Activated T-helper 1 cell treated with Interleukin-2 at 50 U/mL for 16 hours (primary cell): ENCODE measurements around the gene CDH22.

Experiments
- DNase-seq: peaks from one replicate; pipeline ENCODE4 v3.0.0-alpha.2; 2020; ENCODE audit warnings: low read depth

The CDH22 gene

DNA sequence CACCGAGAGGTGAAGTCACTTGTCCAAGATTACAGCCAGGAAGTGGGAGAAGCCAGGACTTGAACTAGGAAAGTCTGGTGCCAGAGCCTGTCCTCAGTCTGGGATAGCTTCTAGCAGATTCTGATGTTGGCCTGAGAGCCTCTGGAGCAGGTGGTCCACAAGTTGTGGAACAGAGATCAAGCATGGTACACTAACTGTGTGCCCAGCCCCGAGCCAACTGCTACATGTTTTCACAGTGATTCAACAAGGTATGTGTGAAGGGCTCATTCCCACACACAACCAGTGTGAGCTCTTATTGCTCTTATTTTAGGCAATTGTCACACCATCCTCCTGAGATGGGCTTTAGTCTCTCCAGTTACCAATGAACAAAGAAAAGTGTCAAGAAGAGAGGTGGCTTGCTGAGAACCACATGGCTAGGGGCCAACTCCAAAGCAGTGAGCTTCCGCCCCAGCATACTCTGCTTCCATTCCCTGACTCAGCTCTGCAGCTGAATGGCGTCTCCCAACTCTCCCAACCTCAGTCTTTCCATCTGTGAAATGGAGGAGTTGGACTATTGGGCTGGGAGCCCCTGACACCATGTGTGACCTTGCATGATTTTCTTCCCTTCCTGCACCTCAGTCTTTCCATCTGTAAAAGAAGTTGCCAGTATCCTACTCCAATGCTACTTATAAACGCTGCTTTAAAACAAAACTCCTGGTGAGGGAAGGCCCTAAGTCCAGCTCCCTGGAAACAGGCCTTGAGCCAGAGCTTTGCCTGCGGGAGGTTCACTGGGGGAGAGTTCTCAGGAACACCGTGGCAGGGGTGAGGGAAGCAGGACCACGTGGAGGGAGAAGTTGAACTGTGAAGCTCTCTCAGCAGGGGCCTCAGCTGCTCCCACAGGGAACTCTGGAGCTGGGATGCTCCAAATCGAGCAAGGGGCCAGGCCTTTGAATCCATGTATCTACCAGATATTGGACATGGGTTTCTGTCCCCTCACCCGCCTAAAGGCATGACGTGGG, 40.9 kb downstream of the CDH22 start:
- no peak for DNase-seq

DNA sequence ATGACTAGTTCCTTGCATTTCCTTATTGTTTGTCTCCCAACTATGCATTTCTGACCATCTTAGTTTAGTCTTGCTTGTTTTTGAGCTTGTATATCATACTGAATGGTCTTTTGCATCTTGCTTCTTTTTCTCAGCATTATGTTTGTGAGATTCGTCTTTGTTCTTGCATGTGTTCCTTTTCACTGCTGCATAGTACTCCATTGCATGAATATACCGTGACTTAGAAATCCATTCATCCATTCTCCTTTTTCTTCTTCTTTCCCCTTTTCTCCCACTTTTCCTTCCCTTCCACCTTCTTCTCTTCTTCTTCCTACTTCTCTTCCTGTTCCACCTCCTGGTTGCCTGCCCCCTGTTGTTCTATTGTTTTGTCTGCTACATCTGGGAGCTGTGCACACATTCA, 42.8 kb downstream of the CDH22 start:
- DNase-seq: no peak

DNA sequence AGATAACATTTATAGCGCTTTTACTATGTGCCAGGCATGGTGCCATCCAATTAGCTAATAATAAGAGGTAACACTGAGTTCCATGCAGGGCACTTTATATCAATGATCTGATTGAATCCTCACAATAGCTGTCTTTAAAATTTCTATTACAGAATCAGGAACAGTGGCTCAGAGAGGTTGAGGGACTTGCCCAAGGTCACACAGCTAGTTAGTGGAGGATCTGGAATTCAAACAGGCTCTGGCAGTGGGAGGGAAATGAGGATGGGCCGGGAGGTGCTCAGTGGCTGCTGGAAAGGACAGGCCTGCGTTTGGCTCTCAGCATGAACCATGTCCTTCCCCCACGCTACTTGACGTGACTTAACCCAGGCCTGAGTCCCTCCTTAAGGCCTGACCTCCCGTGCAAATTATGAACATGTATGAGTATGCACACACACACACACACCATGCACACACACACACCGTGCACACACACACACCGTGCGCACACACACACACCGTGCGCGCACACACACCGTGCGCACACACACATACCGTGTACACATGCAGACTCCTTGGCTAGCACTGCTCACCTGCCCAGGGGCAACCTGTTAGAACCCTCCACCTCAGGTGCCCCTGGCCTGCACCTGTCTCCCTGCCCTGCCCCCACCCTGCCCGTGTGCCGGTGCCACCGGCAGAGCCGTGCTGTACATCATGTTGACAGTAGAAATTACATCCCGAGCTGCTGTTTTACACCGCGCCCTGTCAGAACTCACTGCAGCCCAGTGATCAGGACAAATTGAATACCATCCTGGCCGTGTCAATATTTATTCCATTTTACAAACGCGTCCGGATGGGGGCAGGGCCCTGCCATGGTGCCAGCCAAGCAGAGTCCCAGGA, 43.7 kb downstream of the CDH22 start:
- no peak for DNase-seq

DNA sequence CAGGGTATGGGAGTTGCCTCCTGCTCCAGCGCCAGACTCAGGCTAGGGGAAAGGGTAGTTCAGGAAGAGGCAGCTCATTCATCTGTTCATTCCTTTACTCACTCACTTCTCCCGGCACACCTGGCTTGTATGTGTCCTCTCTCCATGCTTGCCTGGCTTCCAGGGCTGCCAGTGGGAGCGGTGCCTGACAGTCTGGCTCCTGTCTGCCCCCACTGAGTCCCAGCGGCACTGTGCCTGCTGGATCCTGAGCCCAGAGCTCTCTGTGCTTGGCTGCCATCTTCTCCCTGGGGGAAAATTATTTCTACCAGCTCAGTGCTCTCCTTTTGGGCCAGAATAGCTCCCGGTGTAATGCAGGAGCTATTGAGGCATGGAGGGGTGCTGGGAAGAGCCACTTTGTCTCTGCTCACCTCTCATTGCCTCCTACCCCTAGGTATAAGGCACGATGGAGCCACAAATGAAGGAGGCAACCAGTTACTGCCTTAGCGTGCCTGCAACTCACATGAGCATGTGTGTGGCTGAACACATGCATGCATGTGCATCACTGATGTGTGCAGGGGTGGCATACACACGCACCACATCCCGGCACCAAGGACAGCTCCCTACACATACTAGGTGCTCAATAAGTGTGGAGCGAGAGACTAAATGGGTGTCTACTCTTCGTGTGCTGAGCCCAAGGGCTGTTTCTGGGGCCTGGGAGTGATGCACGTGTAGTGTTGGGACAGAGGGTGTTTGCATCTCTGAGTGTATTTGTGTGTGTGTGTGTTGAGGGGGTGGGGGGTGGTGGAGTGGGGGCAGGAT, 46.6 kb downstream of the CDH22 start:
- DNase-seq: no peak

DNA sequence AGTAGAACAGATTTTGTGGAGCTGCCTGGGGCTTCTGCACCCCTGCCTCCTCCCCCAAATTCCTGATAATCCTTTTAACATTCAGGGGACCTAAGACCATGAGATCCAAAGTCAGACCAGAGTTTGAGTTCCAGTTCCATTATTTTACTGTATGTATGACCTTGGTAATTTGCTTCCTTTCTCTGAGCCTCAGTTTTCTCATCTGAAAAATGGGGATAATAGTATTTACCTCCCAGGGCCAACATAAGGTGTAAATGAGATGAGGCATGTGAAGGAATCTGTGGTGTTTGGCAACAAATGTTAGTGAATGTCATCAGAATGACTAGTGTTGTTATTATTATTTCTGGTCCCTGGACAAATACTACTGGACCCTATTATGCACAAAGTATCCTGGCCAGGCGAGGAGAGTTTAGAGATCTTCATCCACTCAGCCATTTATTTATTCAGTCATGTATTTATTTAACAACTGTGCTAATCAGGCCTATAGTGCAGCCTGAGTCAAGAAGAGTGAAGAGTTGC, 47.3 kb downstream of the CDH22 start:
- DNase-seq: no peak

DNA sequence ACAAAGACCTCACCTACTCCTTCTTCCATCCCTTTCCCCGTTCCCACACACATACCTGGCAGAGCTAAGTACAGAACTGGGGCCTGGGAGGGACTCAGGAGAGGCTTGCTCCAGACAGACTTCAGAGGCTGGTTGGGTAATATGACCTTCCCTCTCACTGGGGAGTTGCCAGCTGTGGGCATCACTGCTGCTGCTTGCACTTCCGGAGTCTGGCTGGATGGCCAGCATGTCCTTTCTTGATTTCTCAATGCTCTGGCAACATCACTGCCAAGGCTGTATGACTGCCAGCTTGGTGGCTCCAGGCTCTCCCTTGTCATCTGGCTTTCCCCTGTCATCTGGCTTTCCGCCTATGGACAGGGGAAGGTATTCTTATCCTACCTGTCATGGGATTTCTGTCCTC, 47.8 kb downstream of the CDH22 start:
- DNase-seq: no peak

DNA sequence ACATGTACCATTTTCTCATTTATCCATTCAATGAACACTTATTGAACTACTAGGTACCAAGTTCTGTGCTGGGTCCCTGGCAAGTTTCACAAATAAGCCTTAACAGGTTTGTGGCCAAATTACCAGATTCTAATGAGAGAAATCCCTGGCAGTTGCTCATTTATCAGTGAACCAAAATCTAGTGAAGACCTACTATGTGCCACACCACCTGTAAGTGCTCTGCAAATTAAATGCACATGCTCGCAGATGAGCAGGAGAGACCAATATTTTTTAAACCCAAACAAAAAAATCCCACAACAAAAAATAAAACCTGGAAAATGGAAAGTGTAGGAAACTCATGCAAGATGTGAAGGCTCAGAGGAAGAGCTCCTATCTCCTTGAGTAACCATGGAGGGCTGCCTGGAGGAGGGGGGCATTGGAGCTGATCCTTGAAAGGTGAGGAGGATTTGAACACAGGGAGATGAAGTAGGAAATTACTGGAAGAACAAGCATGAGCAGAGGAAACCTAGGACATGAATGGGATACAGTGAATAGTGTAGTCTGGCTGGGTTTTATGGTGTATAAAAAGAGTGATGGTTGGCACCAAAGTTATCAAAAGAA, 48.9 kb downstream of the CDH22 start:
- no peak for DNase-seq

DNA sequence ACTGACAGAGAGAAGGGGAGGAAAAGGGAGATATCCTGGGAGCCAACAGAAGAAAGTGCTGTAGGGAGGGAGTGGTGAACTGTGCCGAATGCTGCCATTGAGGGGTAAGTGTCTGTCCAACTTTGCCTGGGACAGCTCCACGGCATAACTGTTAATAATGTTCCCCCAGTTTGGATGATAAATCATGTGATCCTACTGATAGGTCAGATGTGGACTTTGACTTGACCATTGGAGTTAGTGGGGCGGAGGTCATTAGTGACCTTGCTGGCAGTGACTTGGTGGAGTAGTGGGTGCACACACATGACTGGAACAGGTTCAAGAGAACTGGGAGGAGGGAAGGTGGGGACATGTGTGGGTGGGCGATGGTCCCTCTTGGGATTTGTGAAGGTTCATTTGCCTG, 50.4 kb downstream of the CDH22 start:
- no peak for DNase-seq

DNA sequence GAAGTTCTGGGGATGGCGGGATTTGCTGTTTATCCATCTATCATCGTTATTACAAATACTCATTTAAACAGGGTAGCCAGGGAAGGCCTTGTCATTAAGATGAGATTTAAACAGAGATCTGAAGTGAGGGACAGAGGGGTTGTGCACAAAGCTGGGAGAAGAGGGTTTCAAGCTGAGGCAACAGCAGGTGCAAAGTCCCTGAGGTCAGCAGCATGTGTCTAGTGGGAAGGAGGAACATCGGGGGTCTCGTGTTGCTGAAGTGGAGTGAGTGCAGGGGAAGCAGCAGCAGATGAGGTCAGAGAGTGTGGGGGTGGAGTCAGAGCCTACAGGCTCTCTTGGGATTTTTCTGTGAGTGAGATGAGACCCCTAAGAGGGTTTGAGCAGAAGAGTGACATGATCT, 52.0 kb downstream of the CDH22 start:
- no peak for DNase-seq

DNA sequence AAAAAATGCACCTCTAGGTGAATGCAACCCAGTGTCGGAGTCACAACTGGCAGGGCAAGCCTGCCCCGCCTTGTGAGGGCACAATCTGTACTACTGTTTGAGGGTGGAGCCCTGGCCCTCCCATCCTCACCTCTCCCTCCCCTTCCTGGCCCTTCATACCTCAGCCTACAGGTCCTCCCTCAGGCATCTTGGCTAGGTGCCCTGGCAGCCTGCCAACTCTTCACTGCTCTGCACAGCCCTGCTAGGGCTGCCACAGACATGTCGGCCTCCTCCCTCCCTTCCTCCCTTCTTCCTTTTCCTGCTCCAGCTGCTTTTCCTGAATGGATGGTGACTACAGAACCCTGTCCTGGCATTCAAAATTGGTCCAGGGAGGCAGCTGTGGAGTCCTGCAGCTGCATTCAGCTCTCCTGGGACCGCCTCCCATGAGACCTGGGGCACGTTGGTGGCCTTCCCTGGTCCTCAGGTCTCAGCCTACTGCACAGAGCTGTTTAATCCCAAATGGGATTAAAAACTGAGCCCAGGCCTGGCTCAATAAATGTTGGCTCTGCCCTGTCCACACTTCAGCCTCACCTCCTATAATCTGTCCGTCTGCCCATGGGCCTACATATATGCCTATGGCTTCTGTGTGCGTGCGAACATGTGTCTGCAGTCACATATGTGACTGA, 52.7 kb downstream of the CDH22 start:
- peak; percentile 4 for DNase-seq

DNA sequence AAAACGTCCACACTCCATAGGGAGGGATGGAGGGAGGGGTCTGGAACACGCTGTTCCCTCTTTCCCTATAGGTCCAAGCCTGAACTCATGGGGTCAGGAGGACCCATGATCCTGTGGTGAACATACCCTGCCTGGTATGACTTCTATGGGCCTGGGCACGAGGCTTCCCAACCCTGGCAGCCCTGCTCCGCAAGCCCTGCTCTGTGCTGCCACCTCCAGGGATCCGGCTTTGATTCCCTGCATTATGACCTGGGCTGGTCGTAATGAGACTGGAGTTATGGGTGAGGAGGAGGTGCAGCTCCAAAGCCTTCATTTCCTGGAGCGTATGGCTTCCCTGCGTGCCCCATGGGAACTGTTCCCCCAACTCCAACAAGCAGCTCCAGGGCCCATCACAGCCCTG, 54.9 kb downstream of the CDH22 start:
- DNase-seq: no peak

DNA sequence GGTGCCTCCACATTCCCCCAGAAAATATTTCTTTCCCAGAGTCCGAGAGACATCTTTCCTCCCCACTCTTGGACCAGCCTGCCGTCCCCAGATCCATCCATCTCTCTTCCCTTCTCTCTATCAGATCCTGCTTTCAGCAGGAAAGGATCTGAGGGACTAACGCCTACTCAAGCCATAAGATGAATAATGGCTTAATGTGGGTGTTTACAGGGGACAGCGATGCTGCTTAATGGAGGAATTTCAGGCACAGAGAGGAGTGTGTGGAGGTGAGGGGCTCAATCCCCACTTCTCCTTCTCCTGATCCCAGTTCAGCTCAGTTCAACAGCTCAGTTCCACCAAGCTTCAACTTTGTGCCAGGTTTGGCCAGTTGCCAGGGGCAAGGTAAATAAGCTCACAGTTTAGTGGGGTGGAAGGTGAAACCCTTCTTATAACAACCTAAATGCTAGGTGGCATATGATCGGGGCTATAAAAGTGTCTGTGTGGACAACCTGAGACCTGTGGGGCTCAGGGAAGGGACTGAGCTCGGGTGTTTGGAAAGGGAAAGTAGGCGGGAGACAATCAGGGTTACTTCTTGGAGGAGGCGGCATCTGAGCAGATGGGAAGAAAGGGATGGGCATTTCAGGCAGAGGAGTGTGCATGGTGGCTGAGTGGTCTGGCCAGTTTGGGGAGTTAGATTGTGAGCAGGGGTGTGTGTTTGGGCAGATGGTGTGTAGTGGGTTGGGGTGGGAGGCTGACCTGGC, 55.8 kb downstream of the CDH22 start:
- no peak for DNase-seq

DNA sequence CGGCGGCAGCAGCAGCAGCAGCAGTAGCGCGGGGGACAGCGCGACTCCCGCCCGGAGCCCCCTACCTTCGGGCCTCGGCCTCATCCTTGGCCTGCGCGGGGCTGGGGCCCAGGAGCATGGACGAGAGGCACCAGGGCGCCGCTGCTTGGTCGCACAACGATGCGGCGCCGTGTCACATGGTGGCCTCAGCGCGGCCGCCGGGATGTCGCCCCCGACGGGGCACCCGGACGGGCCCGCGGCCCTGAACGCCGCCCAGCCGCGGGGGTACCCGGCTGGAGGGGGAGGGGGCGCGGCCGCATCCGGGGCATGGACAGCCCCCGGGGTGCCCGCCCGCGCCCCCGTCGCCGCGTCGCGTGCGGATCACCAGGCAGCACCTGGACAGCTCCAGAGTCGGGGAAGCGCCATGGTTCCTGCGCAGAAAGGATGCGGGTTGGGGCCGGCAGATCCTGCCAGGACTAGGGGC, 57.1 kb downstream of the CDH22 start:
- no peak for DNase-seq

DNA sequence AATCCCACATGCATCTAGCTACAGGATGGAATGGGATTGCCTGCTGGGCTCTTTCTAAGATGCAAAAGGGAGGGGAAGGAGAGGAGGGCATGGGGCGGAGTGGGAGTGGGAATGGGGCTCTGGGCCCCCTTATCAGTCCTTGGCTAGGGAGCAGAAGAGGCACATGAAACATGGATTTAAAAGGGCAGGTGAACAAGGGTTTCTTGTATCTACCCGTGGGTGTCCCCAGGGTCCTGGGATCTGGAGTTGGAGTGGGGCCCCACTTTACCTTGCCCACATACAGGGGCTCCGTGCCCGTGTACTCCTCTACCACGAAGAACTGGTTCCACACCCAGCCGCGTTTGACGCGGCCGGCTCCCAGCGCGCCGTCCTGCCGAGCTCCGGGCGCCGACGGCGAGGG, 57.5 kb downstream of the CDH22 start:
- no peak for DNase-seq

DNA sequence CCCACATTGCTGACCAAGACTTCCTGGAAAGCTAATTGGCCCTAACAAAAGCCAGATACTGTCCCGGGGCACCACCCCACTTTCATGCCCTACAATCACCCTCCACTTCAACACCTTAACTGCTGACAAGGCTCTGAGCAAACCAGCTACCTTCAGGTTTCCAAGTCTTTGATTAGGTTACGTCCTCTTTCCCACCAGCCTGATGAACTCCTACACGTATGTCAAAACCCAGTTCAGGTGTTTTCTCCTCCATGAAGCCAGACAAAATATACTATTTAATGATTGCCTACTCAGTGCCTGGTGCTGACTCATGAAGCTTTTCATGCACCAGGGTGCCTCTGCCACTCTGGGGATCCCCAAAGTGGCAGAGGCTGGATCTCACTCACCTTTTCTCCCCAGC, 58.6 kb downstream of the CDH22 start:
- no peak for DNase-seq

DNA sequence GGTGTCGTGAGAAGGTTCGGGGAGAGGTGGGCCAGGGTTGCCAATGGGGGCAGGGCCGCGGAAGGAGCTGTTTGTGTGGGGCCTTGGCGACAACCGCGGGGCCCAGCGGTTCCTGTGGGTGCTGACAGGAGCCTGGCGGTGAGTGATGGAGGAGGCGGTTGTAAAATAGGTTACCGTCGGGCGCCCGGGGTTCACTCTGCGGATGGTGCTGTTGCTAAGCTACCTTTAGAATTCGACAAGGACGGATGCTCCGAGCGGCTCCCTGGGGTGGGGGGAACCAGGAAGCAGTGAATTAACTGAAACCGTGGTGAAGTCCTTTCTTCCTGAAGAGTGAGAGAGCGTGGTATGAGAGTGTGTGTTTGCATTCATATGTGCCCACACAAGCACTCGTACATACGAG, 61.7 kb downstream of the CDH22 start:
- DNase-seq: no peak

DNA sequence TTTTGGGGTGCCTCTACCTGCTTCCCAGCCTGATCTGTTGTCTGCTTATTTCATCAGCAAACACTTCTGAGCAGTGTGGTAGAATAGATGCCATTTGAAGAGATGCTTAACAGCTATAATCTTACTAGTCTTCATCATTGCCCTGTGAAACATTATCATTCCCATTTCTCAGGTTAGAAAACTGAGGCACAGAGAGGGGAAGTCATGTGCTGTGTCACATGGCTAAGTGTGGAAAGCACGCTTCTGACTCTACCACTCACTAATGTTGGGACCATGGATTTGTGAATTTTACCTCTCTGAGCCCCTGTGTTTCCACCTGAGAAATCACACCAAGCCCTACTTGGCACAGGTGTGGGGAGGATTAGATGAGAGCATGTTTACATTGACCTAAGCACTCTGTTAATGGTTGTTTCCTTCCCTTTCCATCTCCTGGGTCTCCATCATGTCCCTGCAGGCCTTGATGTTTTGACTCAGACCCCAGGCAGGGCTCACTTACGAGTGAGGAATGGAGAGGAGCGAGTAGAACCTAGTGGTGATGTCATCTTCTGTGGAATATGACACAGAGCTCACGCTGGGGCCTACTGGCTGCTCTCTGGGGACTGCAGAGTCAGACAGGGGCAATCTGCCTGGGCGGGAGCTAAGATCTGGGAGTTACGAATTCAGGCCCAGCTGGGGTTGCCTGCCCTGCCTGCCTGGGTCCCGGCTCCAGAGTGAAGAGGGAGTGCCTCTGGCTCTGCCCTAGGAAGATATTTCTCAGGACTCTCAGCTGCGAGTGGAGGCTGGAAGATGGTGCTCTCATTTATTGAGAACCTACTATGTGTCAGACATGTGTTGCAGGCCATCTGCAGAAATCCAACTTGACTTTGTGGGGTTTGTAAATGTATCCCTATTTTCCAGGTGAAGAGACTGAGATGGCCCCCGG, 64.3 kb downstream of the CDH22 start:
- no peak for DNase-seq

DNA sequence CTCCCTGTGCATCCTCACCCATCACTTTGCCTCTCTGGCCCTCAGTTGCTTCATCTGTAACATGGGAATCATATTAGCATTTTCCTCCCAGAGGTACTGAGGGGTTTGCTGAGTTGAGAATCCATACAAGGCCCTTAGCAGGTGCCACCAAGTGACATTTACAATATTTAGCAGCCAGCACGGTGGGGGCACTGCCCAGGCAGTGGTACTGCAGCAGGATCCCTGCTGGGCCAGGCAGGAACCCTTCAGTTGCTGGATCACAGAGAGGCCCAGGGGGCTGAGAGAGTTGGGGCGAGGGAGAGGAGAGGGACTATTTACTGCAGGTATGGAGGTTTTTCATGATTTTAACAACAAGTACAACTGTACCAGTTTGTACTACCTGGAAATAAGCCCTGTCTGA, 65.9 kb downstream of the CDH22 start:
- no peak for DNase-seq

DNA sequence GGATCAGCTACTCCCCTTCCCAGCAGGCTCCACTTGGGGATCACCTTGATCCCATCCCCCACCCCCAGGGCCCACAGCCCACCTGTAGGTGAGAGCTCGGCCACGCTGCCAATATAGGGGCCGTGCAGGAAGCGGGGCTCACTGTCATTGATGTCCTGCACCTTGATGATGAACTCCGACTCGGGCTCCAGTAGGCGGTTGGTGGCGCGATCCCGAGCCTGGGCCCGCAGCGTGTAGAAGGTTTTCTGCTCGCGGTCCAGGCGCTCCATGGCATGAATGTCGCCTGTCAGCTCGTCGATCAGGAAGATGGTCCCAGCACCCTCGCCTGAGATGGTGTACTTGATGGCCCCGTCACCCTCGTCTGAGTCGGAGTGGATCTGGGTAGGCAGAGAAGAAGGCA, 67.4 kb downstream of the CDH22 start:
- no peak for DNase-seq
